GM19023 (cell line): Measurements from ENCODE around the gene HCLS1.
A peak's percentile ranks its signal among the peaks of the same experiment; 100 is the strongest.
"Not testable (repeated sequence)": the region's sequence is repeated elsewhere in the genome, so short reads cannot be mapped to it uniquely, and the experiment has no call there.

Source experiments
- ATAC-seq: cut with Tn5 transposase; IDR thresholded peaks from one replicate; pipeline ENCODE4 v1.9.1; 2021; ENCODE audit warnings: mild to moderate bottlenecking, moderate library complexity; ENCODE audit not compliant: unreplicated experiment

The HCLS1 gene, protein sequence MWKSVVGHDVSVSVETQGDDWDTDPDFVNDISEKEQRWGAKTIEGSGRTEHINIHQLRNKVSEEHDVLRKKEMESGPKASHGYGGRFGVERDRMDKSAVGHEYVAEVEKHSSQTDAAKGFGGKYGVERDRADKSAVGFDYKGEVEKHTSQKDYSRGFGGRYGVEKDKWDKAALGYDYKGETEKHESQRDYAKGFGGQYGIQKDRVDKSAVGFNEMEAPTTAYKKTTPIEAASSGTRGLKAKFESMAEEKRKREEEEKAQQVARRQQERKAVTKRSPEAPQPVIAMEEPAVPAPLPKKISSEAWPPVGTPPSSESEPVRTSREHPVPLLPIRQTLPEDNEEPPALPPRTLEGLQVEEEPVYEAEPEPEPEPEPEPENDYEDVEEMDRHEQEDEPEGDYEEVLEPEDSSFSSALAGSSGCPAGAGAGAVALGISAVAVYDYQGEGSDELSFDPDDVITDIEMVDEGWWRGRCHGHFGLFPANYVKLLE

DNA sequence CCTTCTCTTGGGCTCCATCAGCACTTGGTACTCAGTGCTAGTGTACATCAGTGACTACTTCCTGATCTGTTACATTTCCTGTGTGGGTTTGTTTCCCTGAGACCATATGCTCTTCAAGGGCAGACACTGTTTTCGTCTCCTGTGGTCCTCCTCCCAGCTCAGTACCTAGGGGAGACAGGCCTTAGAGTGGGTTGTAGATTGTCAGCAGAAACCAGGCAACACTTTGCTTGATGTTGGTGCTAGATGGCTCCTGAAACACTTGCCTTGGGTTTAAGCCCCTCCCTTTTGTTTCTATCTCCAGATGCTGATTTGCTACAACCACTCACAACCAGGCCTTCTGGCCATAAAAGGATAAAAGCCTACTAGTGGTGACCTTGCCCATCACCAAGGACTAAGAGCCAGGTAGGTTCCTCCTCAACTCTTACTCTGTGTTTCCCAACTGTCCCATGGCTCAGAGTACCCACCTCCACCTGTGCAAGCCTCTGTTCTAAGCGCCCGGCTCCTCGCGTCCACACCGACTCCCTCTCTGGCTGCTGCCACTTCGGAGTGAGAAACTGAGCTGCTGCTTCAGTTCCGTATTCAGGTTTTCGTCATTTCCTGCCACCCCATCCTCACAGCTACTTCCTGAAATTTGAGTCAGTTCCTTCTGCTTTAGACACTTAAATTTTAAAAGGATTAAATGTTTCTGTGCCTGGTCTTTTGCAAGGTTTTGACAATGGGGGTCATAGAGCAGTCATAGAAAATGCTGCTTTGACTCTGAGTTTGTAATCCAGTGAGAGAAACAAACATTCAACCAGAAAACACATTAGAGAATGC, at the start of gene HCLS1:
TSS of gene HCLS1 (minus strand) at position 548 of the 816 bp plus-strand sequence. CDS start 2,556 bp downstream, outside the sequence.
- peak; percentile 86 for ATAC-seq

DNA sequence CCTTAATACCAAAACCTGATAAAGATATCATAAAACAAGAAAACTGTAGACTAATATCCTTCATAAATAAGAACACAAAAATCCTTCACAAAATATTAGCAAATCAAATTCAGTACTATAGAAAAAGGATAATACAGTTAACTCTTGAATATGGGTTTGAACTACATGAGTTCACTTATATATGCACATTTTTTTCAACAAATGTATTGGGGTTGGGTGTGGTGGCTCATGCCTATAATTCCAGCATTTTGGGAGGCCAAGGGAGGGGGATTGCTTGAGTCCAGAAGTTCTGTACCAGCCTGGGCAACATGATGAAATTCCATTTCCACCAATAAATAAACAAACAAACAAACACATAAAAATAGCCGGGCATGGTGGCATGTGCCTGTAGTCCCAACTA, 49.6 kb upstream of the HCLS1 start:
- no peak for ATAC-seq

DNA sequence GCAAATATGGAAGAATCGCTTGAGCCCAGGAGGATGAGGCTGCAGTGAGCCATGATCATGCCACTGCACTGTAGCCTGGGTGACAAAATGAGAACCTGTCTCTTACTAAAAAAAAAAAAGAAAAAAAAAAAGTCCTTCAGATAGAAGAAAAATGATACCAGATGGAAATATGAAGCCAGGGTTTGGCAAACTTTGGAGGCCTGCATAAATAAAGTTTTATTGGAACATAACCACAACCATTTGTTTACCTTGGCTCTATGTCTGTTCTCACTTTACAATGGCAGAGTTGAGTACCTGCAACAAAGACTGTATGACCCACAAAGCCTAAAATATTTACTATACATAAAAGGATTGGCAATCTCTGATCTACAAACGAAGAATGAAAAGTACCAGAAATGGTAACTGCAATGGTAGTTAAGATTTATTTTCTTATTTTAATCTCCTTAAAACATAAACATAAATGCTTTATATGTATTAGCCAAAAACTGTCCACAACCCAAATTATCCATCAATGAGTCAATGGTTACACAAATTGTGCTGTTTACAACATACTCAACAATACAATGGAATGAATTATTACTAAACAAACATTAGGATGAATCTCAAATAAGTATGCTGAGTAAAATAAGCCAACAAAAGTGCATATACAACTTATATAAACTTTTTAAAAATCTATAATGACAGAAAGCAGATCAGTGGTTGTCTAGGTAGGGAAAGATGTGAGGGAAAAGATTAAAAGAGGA, 47.0 kb upstream of the HCLS1 start:
- no peak for ATAC-seq

DNA sequence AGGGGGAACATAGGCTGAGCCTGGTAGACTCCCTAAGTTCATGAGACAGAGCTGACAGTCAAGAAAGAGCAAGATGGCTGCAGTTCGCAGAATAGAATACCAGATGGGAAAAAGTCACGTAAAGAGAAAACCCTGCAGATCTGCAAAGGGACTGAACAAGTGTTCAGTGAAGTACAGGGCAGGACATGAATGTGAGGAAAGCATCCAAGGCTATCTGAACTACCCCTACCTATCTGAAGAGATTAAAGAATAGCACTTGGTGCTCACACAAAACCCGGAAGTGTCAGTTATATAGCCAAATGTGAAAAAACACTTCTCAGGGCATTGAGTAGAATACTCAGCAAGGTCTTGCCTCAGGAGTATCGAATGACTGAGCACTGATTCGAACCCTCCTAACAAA, 44.8 kb upstream of the HCLS1 start:
- no peak for ATAC-seq

DNA sequence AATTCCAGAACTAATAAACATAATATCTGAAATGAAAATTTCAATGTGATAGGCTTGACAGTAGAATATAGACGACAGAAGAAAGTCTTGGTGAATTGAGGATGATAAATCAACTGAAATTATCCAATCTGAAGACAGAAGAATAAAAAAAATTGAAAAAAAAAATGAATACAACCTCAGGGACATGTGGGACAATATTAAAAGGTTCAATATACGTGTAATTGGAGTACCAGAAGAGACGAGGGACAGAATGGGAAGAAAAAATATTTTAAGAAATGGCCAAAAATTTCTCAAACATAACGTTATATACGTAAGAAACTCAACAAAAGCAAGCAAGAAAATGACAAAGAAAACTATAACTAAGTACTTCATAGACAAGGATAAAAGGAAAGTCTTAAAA, 43.3 kb upstream of the HCLS1 start:
- ATAC-seq: no peak

DNA sequence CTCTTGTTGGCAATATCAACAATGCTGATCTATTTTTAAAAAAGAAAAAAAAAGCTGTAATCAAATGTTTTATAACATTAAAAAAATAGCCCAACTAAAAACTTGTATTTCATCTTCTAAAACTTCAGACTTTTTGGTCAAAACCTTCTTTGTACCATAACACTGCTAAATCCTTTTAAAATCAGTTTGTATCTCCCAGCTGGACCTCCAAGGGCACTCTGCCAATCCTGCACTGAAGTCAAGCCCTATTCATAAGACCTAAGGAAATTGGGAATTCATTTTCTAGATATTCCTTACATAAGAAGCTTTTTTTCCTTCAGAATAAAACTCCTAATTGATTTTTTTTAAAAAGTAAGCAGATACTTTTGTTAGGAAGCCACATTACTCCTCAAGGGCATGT, 38.2 kb upstream of the HCLS1 start:
- ATAC-seq: no peak

DNA sequence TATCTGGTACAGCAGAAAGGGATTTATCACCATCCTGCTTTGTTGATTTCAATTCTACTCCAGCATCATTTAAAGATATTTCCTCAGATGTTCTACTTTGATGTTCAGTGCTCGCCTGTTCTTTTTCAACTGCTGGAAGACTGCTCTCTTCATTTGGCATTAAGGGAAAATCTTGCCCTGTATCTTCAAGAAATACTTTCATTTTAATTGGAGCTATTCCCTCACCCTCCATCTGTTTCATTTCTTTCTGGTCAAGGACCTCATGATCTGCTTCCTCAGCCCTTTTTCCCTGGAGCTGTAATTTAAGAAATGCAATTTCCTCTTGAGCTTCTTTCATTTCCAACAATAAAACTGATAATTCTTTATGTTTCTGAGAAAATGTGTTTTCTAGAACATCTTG, 37.8 kb upstream of the HCLS1 start:
- no peak for ATAC-seq

DNA sequence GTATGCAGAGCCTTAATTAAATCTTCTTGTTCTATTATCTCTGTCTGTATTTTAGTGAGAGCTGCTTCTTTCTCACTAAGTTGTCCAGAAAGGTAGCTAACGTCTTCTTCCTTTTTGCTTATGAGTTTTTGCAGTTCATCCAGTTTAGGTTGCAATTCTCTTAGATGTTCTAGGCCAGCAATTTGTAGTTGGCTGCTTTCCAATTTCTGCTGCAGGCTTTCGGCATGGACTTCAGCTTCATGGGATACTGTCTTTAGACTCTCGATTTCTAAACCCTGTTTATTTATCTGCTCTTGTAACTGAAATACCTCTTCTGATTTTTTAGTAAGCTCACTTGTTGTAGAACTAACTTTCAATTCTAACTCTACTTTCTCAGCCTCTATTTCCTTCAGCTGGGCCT, 35.5 kb upstream of the HCLS1 start:
- no peak for ATAC-seq

DNA sequence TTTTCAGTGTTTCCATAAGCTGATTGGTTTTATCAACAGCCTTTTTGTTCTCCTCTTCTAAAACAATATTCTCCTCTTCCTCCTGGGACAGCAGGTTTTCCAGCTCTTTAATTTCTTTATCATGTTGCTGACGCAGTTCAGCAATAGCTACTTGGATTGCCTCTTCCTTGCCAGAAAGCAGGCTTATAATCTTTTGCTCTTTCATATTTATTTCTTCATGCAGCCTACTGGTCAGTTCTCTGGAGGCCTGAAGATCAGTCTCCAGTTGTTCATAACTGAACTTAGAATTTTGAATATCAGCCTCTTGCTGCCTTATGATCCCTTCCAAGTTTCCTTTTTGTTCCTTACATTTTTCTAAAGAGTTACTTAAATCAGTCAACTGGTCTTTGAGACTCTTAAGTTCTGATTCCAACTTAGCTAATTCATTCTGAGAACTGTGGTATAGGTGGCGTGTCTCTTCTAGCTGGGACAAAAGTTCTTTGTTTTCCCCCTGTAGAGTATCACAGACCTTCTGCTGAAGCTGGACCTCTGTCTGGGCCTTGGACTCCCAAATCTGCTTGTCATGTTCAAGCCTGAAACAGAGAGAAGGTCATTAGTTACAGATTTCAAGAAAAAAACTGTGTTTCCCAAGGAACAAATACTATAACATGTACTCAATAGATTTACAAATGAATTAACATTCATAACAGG, 31.5 kb upstream of the HCLS1 start:
- no peak for ATAC-seq

DNA sequence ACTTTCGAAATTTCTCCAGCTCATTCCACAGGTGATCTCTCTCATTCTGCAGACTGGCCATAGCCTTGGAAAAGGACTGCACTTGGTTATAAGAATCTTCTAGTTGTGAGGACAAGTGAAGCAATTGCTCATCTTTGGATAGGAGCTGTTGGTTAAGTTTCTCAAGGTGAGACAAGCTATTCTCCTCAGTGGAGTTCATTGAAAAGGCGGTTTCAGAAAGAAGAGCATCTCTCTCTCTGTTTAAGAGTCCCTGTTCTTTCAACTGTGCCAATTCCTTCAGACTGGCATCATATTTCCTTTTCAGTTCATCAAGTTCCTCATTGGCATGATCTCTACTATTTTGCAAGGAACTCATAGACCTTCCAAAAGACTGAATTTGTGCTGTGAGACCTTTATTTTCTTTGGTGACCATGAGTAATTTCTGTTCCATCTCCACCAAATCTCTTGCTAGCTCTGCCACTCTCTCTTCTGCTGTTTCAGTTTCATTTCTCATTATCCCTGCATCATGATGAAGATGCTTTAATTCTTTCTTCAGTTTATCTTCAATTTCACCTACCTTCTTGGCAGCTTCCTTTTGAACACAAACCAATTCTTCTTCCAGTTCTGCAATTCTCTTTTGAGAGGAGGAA, 30.2 kb upstream of the HCLS1 start:
- peak; percentile 57 for ATAC-seq

DNA sequence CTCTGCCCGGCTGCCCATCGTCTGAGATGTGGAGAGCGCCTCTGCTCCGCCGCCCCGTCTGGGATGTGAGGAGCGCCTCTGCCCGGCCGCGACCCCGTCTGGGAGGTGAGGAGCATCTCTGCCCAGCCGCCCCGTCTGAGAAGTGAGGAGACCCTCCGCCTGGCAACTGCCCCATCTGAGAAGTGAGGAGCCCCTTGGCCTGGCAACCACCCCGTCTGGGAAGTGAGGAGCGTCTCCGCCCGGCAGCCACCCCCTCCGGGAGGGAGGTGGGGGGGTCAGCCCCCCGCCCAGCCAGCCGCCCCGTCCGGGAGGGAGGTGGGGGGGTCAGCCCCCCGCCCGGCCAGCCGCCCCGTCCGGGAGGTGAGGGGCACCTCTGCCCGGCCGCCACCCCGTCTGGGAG, 28.0 kb upstream of the HCLS1 start:
- ATAC-seq: not testable (repeated sequence)

DNA sequence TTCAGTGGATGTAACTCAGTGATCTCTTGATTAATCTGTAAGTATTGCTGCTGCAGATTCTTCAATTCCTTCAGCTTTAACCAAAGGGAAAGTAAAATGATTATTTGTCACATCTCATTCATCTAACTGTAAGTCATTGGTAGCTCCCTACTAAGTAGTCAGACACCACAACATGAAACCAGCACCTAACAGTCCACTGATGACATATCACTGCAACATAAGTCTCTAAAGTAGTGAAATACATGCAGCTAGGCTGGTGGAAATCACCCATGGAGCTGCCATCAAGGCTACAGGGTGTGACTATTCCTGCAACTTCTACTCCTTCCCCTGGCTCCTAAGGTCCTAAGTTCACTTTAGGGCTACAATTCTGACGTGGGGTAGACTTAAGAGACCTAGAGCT, 21.1 kb upstream of the HCLS1 start:
- ATAC-seq: no peak

DNA sequence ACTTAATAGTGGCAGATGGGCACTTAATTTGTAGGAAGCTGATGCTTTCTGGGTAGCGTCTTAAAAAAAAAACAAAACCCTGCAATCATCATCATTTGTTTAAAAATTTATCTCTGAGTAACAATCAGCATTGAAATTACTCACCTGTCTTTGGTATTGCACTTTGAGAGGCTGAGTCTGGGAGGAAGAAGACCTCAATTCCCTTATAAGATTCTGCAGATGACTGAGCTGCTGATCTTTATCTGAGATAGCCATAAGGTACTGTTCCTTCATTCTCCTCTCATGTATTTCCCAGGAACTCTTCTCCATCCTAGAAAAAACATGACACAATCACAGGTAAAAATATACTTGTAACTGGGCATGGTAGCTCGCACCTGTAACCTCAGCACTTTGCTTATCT, 16.4 kb upstream of the HCLS1 start:
- no peak for ATAC-seq

DNA sequence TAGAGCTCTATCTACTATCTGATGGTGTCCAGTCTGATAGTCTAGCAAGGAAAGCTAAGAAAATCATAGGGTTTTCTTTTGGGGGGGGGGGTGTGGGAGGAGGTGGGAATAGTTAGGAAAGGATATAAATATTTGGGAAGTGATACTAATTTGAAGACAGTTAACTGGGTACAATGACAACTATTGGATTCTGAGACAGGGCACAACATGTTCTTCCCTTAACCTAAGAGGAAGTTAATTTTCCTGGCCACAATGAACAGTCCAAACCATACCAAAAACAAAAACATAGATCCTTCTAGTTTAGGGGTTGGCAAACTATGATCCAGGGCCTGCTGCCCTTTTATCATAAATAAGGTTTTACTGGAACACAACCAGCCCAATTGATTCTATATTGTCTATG, 10.0 kb upstream of the HCLS1 start:
- ATAC-seq: no peak

DNA sequence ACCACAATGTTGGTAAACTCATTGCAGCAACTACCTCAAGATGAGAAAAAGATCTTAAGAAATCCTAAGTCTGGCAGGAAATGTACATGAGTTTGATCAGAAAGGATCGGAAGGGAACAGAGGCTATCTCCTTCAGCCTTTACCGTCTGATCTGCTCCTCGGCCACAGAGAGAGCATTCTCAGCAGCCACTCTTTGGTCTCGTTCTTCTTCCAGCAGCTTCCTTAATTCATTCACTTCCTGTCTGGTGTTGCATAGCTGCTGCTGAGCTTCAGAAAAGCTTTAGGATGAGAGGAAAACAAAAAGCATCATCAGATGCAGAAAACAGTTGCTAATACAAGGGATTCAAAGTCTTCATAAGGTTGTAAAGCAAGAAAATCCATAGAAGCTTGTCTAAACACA, 6.6 kb upstream of the HCLS1 start:
- ATAC-seq: no peak

DNA sequence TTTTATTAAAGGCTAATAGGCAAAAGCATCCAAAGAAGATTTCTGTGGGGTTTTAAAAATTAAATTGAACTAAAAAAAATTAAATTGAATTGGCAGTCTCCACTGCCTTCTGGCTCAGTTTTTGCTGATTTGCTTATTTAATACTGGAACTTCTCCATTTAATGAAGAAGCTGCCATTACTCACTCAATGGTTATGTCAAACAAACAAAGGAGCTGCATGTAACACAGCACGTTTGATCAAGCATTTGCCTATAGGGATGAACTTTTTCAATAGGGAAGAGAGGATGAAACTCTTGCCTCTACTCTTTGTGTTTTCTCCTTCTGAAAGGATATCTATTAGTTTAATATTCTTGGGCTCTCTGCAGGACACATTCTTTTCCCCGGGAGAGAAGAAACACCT, 4.8 kb upstream of the HCLS1 start:
- no peak for ATAC-seq

DNA sequence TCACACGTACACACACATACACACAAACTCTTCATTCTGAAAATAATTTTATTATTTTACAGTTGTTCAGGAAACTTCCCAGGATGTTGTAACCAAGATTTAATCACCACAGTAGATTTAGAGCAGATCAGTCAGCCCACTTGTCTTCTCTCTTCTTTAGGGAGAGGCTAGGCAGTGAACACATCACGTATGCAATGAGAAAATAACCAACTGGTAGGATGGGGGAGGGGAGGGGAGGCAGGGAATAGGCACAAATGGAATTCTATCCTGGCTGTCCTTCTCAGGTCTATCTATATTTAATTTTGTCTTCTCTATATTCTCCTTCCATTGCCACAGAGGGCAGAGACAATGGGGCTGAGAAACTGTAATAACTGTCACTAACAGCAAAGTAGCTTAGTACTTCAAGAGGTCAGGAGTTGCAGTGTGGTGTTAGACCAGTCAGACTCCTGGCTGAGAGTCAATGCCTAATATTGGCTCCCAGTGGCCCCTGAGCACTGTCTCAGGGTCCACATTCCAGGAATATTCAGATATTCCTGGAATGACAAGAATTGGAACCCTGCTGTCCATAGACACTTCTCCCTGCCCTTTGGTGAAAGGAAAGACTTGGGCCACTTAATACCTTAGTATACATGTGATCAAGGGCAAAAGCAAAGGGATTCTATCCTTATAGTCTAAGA, 2.6 kb upstream of the HCLS1 start:
- no peak for ATAC-seq

DNA sequence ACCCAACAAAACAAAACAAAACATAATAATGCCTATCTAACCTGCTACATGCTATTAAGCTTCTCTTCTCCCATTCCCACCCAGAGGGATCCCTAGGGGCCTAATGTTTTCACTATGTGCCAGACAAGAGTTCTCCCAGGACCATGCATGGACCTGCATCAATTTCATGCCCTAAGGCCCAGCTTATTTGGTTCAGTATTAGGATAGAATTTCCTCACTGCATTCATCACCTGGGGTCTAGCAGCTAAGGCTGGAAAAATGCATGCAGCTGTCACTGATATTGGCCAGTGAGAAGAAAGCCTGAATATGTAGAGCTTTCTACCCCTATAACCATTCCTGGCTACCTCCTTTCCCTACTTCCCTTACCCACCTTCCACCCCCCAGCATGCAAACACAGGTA, 2.0 kb upstream of the HCLS1 start:
- no peak for ATAC-seq

DNA sequence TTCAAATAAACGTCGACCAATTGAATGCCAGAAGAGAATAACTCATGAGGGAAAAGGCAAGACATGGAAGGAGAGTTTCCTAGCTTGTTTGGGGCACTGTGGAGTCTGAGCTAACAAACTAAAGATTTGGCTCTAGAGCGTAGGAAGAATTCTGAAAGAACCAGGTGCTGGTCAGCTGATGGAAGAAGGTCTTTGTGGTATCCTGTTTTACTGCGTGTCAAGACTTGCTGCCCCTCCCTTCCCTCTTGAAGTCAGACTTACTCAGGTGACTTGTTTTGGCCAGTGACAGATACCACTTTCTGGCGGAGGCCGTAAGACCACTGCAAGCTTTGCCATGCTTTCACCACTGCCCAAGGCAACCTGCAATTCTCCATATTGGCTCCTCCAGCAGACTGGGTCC, 673 bp upstream of the HCLS1 start:
- ATAC-seq: no peak

DNA sequence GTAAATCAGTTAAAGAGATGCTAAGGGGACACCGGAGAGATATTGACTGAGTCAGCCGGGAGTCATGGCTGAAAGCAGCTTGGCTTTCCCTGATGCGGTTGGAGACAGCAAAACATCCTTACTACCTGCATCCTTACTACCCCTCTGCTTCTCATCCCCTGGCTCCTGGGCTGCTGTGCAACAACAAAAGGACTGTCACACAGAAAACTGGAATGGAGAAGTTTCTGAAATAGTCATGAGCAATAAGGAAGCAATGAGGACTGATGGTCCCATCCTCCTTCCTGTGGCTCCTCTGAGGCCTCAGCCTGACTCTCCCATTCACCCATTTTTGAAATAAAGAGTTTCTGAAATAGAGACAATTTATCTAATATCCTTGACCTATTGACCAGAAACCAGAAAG, 1.1 kb downstream of the HCLS1 start:
- ATAC-seq: no peak
